Type B pancreatic cell (in vitro differentiated cells): Measurements from ENCODE around the gene EIF3B. TPM values are rescaled to one million over a fixed set of nuclear protein-coding genes. Genes with fewer than 3 reads are reported as not detected.
"Not testable (repeated sequence)": the region's sequence is repeated elsewhere in the genome, so short reads cannot be mapped to it uniquely, and the experiment has no call there.

Source experiments
- DNase-seq: peaks from one replicate; pipeline ENCODE4 v3.0.0; 2021; ENCODE audit warnings: mixed read lengths; ENCODE audit not compliant: unreplicated experiment; ENCODE audit errors: extremely low spot score
- H3K27ac Mint-ChIP-seq: 2 replicates; pipeline ENCODE4 v1.8.0; 2021; ENCODE audit warnings: mild to moderate bottlenecking, mixed read lengths
- H3K27me3 Mint-ChIP-seq: 2 replicates; pipeline ENCODE4 v1.8.0; 2021; ENCODE audit warnings: mixed read lengths
- H3K36me3 Mint-ChIP-seq: 2 replicates; pipeline ENCODE4 v1.8.0; 2021; ENCODE audit warnings: mixed read lengths
- H3K4me1 Mint-ChIP-seq: one replicate; pipeline ENCODE4 v1.8.0; 2021; ENCODE audit warnings: mixed read lengths; ENCODE audit not compliant: unreplicated experiment
- H3K4me3 Mint-ChIP-seq: 2 replicates; pipeline ENCODE4 v1.8.0; 2021; ENCODE audit warnings: mild to moderate bottlenecking, mixed read lengths
- H3K9me3 Mint-ChIP-seq: 2 replicates; pipeline ENCODE4 v1.8.0; 2021; ENCODE audit warnings: mixed read lengths
- total RNA-seq: library from RNA; stranded (reverse); gene quantifications from 2 replicates; pipeline ENCODE4 v1.2.1, GENCODE V29; 2021; ENCODE audit warnings: low replicate concordance
- TF ChIP-seq, protein P1 (sequence below): fragments of 200-600 bp; sonication (generic); conservative IDR thresholded peaks from 2 replicates; pipeline ENCODE4 v1.5.0; 2021; ENCODE audit warnings: antibody characterized with exemption, mild to moderate bottlenecking

EIF3B gene
- total RNA-seq, 1 donor from 2014 or later: 178 TPM

DNA sequence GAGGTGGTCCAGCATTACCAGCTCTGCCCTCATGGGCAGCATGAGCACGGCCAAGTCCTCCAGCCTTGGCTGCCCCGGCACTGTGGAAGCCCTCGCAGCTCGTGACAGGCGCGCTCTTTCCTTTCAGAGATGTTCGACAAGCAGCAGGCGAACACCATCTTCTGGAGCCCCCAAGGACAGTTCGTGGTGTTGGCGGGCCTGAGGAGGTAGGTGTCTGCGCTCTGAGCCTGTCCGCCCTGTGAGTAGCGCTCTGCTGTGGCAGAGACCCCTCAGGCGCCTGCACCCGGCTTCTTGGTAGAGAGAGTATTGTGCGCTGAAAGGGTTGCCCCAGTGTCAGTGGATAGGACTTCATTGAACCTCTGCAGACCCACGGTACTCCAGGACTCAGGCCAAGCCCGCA lies 19.8 kb downstream of the EIF3B start:
- Mint-ChIP-seq H3K4me1 (no peaks in the 10 kb centered on the region), H3K36me3 (peaks cover 17% of the 10 kb centered on the region), H3K27ac (no peak overlapping the region), H3K9me3 (no peaks in the 10 kb centered on the region), H3K27me3 (no peaks in the 10 kb centered on the region), H3K4me3 (no peak overlapping the region)
- no peak for DNase-seq
- TF ChIP-seq, protein P1, sequence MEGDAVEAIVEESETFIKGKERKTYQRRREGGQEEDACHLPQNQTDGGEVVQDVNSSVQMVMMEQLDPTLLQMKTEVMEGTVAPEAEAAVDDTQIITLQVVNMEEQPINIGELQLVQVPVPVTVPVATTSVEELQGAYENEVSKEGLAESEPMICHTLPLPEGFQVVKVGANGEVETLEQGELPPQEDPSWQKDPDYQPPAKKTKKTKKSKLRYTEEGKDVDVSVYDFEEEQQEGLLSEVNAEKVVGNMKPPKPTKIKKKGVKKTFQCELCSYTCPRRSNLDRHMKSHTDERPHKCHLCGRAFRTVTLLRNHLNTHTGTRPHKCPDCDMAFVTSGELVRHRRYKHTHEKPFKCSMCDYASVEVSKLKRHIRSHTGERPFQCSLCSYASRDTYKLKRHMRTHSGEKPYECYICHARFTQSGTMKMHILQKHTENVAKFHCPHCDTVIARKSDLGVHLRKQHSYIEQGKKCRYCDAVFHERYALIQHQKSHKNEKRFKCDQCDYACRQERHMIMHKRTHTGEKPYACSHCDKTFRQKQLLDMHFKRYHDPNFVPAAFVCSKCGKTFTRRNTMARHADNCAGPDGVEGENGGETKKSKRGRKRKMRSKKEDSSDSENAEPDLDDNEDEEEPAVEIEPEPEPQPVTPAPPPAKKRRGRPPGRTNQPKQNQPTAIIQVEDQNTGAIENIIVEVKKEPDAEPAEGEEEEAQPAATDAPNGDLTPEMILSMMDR: no peak

DNA sequence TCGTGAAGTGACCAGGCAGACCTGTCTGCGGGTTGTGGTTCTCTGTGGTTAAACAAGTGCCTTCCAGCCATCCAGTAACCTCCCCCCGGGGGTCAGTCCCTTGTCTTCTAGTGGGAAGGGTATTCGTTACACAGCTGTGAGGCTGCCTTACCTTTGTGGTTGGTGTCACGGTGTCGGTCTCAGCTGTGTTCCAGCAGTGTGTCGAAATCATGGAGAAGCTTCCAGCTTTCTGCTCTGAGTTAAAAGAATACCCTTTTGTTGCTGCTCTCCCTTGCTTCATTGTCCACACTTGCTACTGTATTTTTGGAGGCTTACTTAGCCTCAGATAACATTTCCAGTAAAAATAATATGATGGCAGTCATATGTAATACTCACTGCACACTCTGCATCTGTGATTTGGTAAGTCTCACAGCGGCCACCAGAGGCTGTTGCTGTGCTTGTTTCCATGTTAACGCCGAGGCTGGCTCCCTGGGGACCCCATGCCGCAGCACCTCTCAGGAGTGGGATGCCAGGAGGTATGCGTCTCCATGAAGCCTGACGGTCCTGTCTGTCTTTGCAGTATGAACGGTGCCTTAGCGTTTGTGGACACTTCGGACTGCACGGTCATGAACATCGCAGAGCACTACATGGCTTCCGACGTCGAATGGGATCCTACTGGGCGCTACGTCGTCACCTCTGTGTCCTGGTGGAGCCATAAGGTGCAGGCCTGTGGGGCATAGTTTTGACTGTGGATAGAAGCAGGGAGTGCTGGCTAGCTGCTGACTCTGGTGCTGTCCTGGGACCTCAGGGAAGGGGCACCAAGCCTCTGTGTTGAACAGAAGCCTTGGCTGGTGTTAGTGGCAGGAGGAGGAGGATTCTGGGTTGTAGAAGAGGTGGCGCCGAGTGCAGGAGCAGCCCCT lies 20.5 kb downstream of the EIF3B start:
- DNase-seq: no peak
- H3K4me1 Mint-ChIP-seq: no peaks in the 10 kb centered on the region
- no peaks in the 10 kb centered on the region for H3K9me3 Mint-ChIP-seq
- H3K36me3 Mint-ChIP-seq: peaks cover 17% of the 10 kb centered on the region
- no peaks in the 10 kb centered on the region for H3K27me3 Mint-ChIP-seq
- TF ChIP-seq, protein P1: no peak
- no peak overlapping the region for H3K4me3 Mint-ChIP-seq
- no peak overlapping the region for H3K27ac Mint-ChIP-seq

DNA sequence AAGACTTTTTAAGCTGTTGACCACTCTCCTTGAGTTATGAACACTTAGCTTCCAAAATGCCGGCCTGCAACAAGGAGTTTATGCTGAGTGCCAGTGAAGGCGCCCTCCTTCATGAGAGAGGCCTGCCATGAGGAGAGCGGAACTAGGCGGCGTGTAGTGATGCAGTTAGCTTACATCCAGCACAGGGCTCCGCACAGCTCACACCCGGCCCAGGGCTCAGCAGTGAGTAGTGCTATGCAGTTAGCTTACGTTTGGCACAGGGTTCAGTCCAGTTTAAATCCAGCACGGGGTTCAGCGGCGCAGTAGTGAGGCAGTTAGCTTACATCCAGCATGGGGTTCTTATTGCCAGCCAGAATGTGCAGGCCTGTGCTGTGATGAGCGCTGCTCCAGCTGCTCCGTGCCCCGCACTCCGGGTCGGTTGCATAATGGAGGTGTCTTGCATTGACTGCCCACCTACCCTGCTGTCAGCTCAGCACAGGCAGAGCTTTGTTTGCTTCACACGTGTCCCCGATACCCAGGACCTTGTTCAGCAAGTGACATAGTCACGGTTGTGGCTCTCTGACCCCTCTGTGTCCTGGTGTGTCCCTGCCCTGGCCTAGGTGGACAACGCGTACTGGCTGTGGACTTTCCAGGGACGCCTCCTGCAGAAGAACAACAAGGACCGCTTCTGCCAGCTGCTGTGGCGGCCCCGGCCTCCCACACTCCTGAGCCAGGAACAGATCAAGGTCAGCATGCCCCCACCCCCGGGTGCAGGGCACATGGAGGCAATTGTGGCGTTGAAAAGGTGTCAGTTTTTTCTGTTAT lies 21.9 kb downstream of the EIF3B start:
- DNase-seq: no peak
- no peak overlapping the region for H3K4me3 Mint-ChIP-seq
- no peaks in the 10 kb centered on the region for H3K27me3 Mint-ChIP-seq
- H3K4me1 Mint-ChIP-seq: no peaks in the 10 kb centered on the region
- TF ChIP-seq, protein P1: no peak
- no peaks in the 10 kb centered on the region for H3K9me3 Mint-ChIP-seq
- H3K36me3 Mint-ChIP-seq: peaks cover 24% of the 10 kb centered on the region
- no peak overlapping the region for H3K27ac Mint-ChIP-seq

DNA sequence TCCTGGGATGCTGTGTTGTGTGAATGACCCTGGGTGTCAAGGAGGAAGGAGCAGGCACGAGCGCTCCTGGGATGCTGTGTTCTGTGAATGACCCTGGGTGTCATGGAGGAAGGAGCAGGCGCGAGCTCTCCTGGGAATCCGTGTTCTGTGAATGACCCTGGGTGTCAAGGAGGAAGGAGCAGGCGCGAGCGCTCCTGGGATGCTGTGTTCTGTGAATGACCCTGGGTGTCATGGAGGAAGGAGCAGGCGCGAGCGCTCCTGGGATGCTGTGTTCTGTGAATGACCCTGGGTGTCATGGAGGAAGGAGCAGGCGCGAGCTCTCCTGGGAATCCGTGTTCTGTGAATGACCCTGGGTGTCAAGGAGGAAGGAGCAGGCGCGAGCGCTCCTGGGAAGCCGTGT lies 22.9 kb downstream of the EIF3B start:
- not testable (repeated sequence) for H3K27me3 Mint-ChIP-seq, H3K4me3 Mint-ChIP-seq, H3K27ac Mint-ChIP-seq, H3K4me1 Mint-ChIP-seq, DNase-seq, H3K9me3 Mint-ChIP-seq
- H3K36me3 Mint-ChIP-seq: peaks cover 21% of the 10 kb centered on the region

DNA sequence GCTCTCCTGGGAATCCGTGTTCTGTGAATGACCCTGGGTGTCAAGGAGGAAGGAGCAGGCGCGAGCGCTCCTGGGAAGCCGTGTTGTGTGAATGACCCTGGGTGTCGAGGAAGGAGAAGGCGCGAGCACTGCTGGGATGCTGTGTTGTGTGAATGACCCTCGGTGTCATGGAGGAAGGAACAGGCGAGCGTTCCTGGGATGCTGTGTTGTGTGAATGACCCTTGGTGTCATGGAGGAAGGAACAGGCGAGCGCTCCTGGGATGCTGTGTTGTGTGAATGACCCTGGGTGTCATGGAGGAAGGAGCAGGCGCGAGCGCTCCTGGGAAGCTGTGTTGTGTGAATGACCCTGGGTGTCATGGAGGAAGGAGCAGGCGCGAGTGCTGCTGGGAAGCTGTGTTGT lies 23.5 kb downstream of the EIF3B start:
- H3K4me3 Mint-ChIP-seq, DNase-seq, H3K27ac Mint-ChIP-seq, H3K4me1 Mint-ChIP-seq, H3K27me3 Mint-ChIP-seq, H3K9me3 Mint-ChIP-seq: not testable (repeated sequence)
- H3K36me3 Mint-ChIP-seq: peaks cover 20% of the 10 kb centered on the region

DNA sequence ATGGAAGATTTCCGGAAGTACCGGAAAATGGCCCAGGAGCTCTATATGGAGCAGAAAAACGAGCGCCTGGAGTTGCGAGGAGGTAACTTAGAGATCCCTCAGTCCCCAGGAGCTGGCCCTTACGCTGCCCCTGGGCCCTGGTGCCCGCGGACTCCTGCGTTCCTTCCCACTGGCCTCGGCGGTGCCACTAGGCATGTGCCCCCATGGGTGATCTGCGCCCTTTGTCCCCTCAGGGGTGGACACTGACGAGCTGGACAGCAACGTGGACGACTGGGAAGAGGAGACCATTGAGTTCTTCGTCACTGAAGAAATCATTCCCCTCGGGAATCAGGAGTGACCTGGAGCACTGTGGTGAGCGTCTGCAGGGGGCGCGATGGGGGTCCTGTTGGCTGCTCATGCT lies 24.5 kb downstream of the EIF3B start:
- TF ChIP-seq, protein P1: no peak
- no peaks in the 10 kb centered on the region for H3K27me3 Mint-ChIP-seq
- H3K27ac Mint-ChIP-seq: no peak overlapping the region
- peaks cover 20% of the 10 kb centered on the region for H3K36me3 Mint-ChIP-seq
- no peaks in the 10 kb centered on the region for H3K9me3 Mint-ChIP-seq
- no peaks in the 10 kb centered on the region for H3K4me1 Mint-ChIP-seq
- no peak overlapping the region for H3K4me3 Mint-ChIP-seq
- DNase-seq: no peak
